ENCODE data around the gene EPSTI1.
"Not testable (repeated sequence)": the region's sequence is repeated elsewhere in the genome, so short reads cannot be mapped to it uniquely, and the experiment has no call there.

EPSTI1 gene, protein sequence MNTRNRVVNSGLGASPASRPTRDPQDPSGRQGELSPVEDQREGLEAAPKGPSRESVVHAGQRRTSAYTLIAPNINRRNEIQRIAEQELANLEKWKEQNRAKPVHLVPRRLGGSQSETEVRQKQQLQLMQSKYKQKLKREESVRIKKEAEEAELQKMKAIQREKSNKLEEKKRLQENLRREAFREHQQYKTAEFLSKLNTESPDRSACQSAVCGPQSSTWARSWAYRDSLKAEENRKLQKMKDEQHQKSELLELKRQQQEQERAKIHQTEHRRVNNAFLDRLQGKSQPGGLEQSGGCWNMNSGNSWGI

DNA sequence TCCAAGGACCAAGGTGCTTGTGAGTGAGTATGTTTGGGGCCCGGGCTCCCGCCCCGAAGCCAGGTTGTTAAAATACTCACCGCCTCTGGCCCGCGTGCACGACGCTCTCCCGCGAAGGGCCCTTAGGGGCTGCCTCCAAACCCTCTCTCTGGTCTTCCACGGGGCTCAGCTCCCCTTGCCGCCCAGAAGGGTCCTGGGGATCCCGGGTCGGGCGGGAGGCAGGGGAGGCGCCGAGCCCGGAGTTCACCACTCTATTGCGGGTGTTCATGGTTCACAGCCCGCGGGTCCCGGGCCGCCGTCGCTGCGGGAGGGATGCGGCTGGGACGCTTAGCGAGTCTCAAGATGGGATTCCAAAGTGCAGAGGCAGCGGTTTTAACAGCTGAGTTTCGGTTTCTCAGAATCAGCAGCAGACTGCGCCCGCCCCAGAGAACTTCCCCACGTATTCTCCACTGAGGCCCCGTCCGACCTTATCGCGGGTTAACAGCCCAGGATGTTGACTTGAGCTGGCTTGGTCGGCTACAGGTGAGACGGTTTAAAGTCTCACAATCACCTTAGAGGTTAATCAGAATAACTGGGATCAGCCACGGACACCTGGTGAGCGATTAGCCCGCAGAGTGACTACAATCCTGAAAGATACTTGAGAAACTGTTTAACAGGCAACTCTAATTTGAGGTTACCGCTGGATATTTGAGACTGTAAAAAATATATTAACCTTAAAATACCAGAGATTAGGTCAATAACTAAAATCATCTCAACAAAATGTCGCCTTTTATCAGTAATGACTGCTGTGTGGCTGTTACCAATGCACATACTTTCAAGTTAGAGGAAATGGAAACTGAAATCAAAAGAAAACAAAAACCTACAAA is at the start of gene EPSTI1:
Gene EPSTI1 (minus strand): TSS at position 344 of the 866 bp plus-strand sequence. CDS start 76 bp downstream, at position 268.
- DNase-seq = peak; percentile 55

DNA sequence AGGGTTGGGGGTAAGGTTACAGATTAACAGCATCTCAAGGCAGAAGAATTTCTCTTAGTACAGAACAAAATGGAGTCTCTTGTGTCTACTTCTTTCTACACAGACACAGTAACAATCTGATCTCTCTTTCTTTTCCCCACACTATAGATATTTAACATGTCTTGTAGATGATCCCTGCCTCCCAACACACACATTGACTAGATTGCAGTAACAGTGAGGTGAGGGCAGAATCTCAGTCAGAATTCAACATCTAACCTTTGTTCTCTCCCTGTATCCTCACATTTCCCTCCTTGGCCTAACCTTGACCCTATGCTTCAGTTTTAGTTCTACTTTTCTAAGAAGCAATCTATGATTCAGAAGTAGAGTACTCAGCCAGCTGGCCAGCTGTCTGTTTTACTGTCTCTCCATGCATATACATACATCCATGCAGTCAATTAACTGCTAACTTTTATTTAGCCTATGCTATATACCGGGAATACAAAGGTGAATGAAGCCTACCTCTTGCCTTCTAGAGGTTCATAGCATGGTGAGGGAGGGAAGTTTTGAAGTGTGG is 49.4 kb upstream of the EPSTI1 start:
- DNase-seq = no peak

DNA sequence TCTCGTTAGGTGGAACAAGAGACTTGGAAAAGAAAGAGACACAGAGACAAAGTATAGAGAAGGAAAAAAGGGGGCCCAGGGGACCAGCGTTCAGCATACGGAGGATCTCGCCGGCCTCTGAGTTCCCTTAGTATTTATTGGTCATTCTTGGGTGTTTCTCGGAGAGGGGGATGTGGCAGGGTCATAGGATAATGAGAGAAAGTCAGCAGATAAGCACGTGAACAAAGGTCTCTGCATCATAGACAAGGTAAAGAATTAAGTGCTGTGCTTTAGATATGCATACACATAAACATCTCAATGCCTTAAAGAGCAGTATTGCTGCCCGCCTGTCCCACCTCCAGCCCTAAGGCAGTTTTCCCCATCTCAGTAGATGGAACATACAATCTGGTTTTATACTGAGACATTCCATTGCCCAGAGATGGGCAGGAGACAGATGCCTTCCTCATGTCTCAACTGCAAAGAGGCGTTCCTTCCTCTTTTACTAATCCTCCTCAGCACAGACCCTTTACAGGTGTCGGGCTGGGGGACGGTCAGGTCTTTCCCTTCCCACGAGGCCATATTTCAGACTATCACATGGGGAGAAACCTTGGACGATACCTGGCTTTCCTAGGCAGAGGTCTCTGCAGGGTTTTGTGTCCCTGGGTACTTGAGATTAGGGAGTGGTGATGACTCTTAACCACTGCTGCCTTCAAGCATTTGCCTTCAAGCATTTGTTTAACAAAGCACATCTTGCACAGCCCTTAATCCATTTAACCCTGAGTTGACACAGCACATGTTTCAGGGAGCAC is 48.7 kb upstream of the EPSTI1 start:
- DNase-seq = not testable (repeated sequence)

DNA sequence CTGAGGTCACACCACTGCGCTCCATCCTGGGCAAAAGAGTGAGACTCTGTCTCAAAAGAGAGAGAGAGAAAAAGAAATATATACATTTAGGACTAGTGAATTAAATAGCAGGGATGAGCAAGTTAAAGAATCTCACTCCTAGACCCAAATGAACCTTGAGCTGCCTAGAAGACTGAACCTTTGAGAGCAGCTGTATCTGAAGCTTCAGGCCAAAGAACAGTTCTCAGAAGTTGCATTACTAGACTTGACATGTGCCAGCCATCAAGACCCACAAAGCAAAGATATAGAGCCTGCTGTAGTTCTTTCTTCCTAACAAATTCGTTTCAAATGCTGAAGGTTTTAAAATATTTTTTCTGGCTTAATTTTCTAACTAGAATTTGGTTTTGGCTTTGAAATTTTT is 47.9 kb upstream of the EPSTI1 start:
- no peak for DNase-seq

DNA sequence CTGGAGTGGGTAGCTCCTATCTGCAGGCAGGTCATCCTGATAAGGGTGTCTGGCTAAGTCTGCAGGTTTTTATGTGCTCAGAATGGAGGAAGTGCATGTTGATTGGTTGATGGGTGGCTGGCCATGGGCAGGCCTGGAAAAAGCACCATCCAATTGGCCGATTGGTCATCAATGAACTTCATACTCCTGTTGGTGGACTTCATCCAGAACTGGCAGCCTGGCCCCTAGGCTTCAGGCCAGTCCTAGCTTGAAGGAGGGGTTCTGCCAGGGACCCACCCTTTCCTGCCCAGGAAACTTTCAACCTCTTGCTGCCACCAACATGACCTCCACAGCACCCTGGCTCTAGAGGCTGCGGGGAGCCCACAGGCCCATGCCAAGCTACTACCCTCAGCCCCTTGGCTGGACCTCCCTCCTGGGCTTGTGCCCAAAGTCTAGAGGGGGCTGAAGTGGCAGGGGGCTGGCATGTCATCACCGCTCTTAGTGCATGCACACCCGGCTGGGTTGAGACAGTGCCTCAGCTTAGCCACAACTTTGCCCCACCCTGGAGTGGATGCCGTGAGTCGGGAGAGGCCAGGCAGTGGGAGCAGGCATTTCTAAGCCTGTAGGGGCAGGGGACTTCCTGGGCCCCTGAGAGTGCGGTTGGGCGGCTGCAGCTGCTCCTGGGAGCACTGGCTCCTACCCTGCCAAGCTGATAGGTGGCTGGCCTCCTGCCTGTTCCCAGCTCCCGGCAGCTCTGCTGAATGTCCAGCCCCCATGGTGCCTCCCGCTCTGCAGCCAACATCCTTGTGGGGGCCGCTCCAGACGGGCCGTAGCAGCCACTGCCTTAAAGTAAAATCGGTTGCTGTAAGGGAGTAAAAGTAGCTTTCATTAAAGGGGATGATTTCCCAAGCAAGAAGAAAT is 44.6 kb upstream of the EPSTI1 start:
- no peak for DNase-seq

DNA sequence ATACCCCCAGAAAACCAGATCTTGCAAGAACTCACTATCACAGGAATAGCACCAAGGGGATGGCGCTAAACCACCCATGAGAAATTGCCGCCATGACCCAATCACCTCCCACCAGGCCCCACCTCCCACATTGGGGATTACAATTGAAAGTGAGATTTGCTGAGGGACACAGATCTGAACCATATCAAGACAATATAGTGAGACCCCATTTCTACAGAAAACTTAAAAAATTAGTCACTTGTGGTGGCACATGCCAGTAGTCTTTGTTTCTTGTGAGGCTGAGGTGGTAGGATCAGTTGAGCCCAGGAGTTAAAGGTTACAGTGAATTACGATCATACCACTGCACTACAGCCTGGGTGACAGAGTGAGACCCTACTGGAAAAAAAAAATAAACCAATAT is 41.0 kb upstream of the EPSTI1 start:
- DNase-seq = no peak

DNA sequence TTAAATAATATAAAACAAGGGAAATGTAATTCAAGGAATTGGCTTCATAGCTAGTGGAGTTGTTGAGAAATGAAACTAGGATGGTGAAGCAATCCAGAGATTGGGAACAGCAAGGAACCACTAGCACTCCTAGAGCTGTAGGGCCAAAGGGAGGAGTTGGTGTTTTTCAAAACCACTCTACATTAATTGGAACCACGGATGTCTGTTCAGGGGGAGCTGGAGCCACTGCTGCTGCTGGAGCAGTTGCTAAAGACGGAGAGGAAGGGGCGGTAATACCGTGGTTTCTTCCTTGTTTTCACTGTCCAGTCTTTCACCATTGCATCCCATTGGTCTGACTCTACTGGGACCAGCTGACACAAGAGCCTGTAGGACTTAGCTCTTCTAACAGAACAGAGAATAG is 39.8 kb upstream of the EPSTI1 start:
- DNase-seq = peak; percentile 62

DNA sequence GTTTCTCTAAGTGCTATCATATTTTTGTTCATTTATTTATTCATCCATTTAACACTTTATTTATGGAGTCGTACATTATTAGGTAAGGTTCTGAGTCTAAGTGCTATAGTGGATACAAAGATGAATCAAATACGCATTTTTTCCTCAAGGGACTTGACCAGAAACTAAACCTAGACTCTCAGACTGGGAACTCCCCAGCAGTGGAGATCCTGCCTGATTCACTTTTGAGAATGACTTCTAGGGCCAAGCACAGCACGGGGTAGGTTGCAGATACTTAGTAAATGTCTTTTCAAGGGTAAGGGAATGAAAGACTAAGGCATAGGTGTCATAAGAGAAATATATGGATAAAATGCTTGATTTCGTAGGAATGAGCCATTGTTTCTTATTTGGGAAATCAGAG is 38.5 kb upstream of the EPSTI1 start:
- no peak for DNase-seq

DNA sequence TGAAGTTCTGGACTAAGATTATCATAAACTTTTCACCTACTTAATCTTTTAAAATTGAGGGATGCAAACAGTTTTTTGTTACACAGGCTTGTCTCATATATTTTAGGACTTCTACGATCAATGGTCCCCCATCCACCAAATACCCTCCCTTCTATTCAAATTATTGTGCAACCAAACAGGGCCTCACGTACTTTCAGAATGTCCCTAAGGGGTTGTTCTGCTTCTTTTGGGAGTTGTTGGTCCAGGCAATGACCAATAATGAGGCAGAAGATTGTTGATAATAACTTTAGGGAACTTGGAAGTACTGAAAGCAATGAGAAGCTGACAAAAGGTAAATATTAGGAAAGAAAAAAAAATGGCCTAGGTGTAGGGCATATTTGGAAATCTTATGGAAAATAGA is 34.2 kb upstream of the EPSTI1 start:
- no peak for DNase-seq

DNA sequence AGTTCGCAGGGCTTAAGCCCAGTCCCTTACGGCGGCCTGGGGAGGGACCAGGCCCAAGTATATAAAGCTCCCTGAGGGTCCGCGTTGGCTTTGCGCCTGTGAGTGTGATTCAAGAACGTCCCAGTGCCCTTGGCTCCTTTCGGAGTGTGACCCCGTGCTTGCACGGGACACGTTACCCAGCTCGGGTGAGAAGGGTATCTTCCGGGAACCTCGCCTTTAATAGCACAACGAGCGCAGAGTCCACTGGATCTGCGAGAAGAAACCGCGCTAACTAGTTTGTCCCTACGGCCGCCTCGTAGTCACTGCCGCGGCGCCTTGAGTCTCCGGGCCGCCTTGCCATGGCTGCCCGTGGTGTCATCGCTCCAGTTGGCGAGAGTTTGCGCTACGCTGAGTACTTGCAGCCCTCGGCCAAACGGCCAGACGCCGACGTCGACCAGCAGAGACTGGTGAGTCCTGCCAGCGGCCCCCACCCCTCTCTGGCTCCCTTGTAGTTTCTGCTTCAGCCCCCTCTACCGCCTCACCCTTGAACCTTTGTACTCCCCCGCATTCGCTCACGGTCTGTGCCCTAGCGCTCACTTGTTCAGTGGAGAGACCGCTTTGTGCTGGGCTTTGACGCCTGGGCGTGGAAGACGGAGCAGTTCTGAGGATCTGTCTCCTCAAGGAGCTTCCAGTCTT is 31.4 kb upstream of the EPSTI1 start, which contains the start of gene DNAJC15:
Gene DNAJC15 (plus strand): TSS at position 298 of the 675 bp plus-strand sequence. CDS start 41 bp downstream, at position 339.
- peak; percentile 78 for DNase-seq

DNA sequence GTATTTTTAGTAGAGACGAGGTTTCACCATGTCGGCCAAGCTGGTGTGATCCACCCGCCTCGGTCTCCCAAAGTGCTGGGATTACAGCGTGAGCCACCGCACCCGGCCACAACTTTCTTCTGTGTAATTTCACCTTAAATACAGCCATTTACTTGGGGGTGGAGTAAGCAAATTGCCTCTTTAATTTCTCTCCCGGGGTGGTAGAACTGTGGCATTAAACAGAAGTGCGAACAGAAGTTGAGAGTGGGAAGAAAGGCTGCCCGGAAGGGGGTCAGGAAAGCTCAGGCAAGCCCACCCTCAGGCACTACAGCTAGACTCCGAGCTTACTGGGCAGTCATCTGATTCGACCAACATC is 30.9 kb upstream of the EPSTI1 start:
- DNase-seq = no peak

DNA sequence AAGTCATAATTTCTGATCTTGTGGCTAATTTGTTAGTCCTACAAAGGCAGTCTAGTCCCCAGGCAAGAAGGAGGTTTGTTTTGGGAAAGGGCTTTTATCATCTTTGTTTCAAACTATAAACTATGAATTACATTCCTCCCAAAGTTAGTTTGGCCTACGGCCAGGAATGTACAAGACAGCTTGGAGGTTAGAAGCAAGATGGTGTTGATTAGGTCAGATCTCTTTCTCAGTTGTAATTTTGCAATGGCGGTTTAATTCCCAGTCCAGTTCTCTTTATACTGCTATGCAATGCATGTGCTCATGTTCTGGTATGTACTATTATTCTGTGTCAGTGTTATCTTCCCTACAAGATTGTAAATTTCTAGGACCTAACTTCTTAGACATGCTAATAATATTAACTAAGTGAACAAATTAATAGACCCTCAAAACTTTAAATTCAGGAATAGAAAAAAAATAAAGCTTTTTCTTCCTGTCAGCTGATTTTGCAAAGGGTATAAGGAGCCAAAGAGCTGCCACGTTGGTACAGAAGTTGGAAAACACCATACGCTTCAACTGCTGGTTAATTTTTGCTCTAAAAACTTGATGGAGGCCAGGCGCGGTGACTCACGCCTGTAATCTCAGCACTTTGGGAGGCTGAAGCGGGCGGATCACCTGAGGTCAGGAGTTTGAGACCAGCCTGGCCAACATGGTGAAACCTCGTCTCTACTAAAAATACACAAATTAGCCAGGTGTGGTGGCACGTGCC is 30.1 kb upstream of the EPSTI1 start:
- DNase-seq = no peak

DNA sequence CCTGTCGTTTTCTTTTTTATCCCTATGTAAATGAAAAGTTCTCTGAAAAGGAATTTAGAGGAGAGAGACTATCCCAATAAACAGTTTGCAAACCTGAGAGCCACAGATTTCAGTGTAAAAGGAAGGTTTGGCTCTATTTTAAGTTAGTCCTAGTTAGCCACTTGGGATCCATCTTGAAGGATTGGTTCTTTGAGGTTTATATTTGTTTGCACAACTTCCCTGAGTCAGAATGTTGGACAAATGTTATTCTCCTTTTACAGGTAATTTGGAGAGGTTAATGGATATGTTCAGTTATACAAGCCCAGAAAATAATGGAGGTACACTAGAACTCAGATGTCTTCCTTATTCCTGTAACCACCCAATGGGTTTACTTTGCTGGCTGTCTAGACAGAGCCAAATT is 28.8 kb upstream of the EPSTI1 start:
- DNase-seq = no peak

DNA sequence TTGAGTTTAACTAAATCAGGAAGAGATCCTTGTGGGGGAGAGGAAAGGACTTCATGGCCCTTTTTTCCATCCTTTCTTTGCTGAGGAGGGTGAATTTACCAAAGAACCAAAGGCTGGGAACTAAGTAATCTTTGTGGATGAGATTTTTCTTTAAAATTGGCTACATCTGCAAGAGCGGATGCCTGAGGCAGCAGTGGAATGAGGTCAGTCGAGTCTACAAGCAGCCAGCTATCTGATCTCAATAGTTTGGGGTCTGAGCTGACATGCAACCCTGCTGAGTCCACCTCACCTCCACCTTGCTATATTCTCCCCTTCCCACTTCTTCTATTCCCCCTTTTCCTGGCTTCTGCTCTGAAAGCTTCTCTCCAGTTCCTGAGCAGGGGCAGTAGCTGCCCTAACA is 27.8 kb upstream of the EPSTI1 start:
- DNase-seq = no peak

DNA sequence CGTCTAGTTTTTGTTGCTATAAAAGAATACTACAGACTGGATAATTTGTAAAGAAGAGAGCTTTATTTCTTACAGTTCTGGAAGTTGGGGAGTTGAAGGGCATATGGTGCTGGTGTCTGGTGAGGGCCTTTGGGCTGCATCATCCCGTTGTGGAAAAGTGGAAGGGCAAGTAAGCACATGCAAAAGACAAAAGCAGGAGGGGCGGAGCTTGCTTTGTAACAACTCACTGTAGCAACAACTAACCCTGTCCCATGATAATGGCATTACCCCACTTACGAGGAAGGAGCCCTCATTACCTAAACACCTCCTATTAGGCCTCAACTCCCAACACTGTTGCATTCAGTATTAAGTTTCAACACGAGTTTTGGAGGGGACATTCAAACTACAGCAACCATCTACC is 24.2 kb upstream of the EPSTI1 start:
- DNase-seq = no peak

DNA sequence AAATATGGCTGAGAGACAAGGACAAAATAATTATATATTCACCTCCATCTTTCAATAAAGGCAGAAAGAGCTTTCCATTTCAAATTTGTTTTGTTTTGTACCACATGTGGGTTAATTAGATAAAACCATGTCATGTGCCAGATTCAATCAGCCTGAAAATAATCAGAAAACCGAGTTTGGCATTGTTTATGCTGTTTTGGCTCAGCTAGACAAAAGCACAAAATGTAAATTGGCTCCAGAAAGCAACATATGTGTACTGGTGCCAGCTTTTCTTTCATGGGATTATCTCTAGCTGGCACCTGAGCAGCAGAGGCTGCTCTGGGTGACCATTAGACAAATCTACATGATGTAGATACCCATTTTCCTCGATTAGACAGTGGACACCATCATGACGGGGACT is 22.1 kb upstream of the EPSTI1 start:
- DNase-seq = no peak

DNA sequence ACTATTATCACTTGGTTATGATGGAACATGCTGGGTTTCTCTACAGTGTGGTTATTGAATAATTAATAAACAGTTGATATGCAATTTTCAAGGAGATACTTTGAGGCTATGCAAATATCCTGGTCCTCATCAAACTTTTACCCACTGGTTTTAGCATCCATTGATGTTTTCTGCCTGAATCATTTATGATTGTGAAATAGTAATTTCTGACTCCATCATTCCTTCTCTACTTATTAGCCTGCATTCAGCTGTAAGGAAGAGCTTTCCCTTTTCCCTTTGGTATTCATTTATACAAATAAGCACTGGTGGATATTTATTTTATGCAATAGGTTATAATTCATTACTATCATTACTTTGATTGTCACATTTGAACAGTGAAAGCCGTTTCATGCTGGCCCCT is 17.5 kb upstream of the EPSTI1 start:
- no peak for DNase-seq

DNA sequence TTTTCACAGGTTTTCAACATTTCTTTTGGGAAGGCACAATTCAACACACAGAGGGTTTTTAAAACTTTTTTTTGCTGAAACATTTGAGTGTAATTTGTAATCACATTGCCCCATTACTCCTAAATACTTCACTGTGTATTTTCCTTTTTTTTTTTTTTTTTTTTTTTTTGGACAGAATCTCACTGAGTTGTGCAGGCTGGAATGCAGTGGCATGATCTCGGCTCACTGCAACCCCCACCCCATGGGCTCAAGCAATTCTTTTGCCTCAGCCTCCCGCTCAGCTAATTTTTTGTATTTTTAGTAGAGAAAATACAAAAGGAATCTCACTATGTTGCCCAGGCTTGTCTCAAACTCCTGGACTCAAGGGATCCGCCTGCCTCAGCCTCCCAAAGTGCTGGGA is 16.6 kb upstream of the EPSTI1 start:
- DNase-seq = no peak

DNA sequence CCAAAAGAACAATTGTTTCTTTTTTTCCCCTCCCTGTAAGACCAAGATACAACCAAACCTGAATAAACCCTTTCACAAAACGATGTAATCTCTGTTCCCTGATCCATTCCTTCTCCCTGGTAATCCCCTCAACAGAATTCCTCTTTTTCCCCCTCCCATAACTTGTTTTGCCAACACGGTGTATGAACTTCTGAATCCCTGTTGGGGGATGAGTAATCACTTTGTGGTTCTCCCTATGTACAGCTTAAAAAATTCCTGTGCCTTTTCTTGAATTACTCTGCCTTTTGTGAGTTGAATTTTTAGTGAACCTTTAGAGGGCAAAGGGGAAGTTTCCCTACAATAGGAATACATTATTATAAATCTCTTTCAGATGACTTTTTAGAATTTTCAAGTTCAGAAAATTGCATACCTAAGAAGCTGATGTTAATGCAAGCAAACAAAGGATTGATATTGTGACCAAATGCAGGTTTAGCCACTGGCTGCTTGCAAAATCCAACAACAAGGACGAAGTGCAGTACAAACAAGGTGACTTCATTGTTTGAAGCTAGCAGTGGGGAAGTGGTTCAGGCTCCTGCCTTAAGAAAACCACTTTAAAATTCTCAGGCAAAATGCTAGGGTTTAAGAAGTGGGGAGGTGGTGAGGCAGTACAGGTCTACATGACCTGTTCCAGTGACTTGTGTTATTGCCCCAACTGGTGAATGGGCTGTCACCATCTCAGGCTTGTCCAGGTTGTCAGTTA is 15.0 kb upstream of the EPSTI1 start:
- DNase-seq = no peak

All from MV-4-11 (cell line).